Chondrocyte (in vitro differentiated cells): Measurements from ENCODE around the gene DIP2C. TPM values are rescaled to one million over a fixed set of nuclear protein-coding genes. Genes with fewer than 3 reads are reported as not detected.

Source experiments
- DNase-seq: peaks from one replicate; pipeline ENCODE4 v3.0.0; 2021; ENCODE audit warnings: mixed read lengths, low spot score
- H3K27ac Mint-ChIP-seq: one replicate; pipeline ENCODE4 v1.8.0; 2021; ENCODE audit warnings: mild to moderate bottlenecking, moderate library complexity, mixed read lengths; ENCODE audit not compliant: unreplicated experiment
- H3K27me3 Mint-ChIP-seq: 2 replicates; pipeline ENCODE4 v1.8.0; 2021; ENCODE audit warnings: low read depth, mixed read lengths
- H3K36me3 Mint-ChIP-seq: 2 replicates; pipeline ENCODE4 v1.8.0; 2021; ENCODE audit warnings: low read depth, mixed read lengths
- H3K4me1 Mint-ChIP-seq: 2 replicates; pipeline ENCODE4 v1.8.0; 2021; ENCODE audit warnings: low read depth, mild to moderate bottlenecking, mixed read lengths
- H3K4me3 Mint-ChIP-seq: one replicate; pipeline ENCODE4 v1.8.0; 2021; ENCODE audit warnings: mild to moderate bottlenecking, moderate library complexity, mixed read lengths; ENCODE audit not compliant: unreplicated experiment
- H3K9me3 Mint-ChIP-seq: 2 replicates; pipeline ENCODE4 v1.8.0; 2021; ENCODE audit warnings: low read depth, mixed read lengths
- total RNA-seq: library from RNA; stranded (reverse); gene quantifications from 3 replicates; pipeline ENCODE4 v1.2.1, GENCODE V29; 2021
- TF ChIP-seq, protein P1 (sequence below): fragments of 200-600 bp; sonication (generic); IDR thresholded peaks from 2 replicates; pipeline ENCODE4 v1.5.0; 2021; ENCODE audit warnings: antibody characterized with exemption, mild to moderate bottlenecking, moderate library complexity

DIP2C gene
- total RNA-seq, 1 donor from 2014 or later, result 47.9 TPM

DNA sequence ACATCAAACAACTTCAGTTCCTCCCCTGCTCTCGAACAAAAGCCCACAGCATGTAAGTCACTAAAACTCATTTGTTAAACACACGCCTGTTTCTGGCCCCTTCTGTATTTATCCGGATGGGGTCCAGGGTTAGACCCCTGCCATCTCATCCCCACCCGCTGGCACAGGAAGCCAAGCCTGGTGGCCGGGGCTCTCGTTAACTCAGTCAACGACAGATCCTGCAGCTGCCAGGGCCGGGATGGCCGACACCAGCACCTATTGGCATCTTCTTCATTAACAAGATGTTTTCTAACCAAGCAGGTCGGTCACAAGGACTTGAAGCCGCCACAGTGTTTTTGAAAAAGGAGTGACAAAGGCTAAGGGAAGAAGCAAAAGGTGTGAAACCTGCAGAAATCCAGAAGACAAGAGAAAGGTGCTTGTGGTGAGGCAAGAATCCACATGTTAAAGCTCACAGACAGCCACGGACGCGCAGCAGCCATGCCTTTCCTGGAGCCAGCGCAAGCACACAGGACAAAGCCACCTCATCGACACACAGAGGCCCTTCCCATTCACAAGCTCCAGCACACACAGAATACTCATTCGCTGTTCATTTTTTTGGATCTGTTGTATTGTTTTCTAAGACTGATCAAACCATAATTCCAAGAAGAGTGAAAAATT is 202.7 kb downstream of the DIP2C start:
- no peak for DNase-seq
- H3K27ac Mint-ChIP-seq, result no peak overlapping the region
- H3K36me3 Mint-ChIP-seq, result peaks cover 7% of the 10 kb centered on the region
- H3K4me3 Mint-ChIP-seq, result no peak overlapping the region
- no peaks in the 10 kb centered on the region for H3K27me3 Mint-ChIP-seq
- TF ChIP-seq, protein P1, sequence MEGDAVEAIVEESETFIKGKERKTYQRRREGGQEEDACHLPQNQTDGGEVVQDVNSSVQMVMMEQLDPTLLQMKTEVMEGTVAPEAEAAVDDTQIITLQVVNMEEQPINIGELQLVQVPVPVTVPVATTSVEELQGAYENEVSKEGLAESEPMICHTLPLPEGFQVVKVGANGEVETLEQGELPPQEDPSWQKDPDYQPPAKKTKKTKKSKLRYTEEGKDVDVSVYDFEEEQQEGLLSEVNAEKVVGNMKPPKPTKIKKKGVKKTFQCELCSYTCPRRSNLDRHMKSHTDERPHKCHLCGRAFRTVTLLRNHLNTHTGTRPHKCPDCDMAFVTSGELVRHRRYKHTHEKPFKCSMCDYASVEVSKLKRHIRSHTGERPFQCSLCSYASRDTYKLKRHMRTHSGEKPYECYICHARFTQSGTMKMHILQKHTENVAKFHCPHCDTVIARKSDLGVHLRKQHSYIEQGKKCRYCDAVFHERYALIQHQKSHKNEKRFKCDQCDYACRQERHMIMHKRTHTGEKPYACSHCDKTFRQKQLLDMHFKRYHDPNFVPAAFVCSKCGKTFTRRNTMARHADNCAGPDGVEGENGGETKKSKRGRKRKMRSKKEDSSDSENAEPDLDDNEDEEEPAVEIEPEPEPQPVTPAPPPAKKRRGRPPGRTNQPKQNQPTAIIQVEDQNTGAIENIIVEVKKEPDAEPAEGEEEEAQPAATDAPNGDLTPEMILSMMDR, result no peak
- peaks cover 56% of the 10 kb centered on the region for H3K4me1 Mint-ChIP-seq
- no peaks in the 10 kb centered on the region for H3K9me3 Mint-ChIP-seq

DNA sequence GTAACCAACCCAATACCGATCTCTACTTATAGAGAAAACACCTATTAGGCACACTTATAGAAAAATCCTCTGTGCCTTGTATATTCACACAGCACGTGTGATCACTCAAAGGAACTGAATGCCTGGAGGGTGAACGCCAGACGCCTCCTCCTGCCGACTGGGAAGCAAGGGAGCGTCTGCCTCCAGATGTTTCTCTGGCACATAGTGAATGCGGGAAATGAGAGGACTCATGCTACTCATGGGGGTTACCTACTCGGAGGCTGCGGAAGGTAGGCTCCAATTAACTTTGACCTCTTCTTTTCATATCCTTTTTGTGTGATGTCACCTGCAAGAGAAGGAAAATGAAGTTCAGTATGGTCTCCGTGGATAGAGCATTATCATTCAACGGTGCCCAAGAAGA is 203.3 kb downstream of the DIP2C start:
- Mint-ChIP-seq H3K27me3 (no peaks in the 10 kb centered on the region), H3K27ac (peak overlapping the region; percentile 68), H3K4me1 (peaks cover 53% of the 10 kb centered on the region), H3K36me3 (peaks cover 7% of the 10 kb centered on the region), H3K9me3 (no peaks in the 10 kb centered on the region), H3K4me3 (no peak overlapping the region)
- TF ChIP-seq, protein P1, result no peak
- DNase-seq, result no peak

DNA sequence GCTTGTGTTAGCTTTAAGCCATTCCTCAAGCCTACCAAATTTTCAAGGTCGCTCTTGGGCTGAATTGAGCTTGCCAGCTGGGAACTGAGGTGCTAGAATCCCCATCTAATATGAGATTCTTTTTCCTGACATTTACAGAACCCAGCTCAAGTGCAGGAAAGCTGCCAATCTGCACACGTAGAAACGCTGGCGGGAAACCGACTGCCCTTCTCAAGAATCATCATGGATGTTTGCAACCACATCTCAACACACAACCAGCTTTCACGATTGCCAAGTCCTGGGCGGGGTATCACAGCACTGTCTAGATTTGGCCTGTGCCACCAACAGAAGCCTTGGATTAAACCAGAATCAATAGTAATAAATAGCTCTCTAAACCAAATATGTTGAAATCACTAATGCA is 203.7 kb downstream of the DIP2C start:
- Mint-ChIP-seq H3K9me3 (no peaks in the 10 kb centered on the region), H3K27ac (peak overlapping the region; percentile 97), H3K36me3 (peaks cover 7% of the 10 kb centered on the region), H3K27me3 (no peaks in the 10 kb centered on the region), H3K4me3 (peak overlapping the region; percentile 60), H3K4me1 (peaks cover 53% of the 10 kb centered on the region)
- peak; percentile 17 for DNase-seq
- TF ChIP-seq, protein P1, result no peak

DNA sequence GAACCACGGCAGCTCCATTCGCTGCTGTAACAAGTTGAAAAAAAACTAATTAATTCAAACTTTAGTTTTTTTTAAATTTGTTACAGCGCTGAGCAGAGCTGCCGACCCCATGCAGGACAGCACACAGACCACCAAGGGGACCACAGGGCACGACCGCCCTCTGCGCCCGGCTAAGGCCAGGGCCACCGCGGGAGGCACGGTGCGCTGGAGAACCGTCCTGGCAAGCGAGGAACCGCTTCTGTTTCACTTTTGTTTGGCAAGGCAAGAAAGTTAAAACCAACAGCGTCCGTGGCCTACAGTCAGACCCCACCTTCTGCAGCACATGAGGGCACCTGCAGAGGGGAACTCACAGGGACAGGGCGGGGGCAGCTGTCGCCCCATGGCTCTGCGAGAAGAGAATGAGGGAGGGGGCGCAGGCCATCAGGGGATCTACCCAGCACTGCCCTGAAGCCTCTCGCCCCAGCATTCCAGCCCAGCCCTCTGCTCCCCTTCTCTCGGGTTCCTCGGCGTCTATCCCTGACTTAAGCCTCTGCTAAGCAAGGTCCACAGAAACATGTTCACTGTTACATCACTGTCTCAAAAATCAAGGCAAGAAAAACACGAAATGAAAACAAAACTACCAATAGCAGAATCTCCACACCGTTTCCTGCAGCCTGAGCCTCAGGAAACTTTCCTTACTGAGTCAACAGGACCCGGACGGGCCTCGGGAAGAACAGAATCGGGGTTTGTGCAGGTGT is 204.4 kb downstream of the DIP2C start:
- Mint-ChIP-seq H3K9me3 (no peaks in the 10 kb centered on the region), H3K27me3 (no peaks in the 10 kb centered on the region), H3K4me3 (peak overlapping the region; percentile 60), H3K36me3 (peaks cover 4% of the 10 kb centered on the region), H3K27ac (peak overlapping the region; percentile 97), H3K4me1 (peaks cover 47% of the 10 kb centered on the region)
- TF ChIP-seq, protein P1, result peak; percentile 8
- no peak for DNase-seq

DNA sequence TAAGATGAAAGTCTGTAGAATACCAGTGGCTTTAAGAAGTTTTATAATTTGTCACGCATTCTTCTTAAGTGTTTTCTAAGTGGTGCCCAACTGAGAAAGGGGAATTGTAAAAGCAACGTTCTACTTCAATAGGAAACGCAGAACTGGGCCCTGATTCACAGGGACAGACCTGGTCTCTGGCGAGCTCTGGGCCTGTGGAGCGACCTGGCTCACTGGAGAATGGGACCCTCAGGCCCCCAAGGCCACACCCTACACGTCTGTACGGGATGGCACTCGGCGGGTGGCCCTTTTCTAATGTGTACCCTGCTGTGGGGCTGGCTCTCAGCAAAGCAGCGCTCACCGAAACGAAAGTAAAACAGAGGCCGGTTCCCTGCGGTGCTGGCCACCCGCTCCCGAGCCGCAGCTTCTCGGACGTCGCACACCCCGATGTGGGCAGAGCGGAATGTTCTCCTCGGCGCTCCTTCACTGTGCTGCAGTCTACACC is 205.0 kb downstream of the DIP2C start:
- peaks cover 46% of the 10 kb centered on the region for H3K4me1 Mint-ChIP-seq
- peaks cover 4% of the 10 kb centered on the region for H3K36me3 Mint-ChIP-seq
- no peaks in the 10 kb centered on the region for H3K9me3 Mint-ChIP-seq
- peak overlapping the region; percentile 60 for H3K4me3 Mint-ChIP-seq
- peak; percentile 92 for DNase-seq
- H3K27me3 Mint-ChIP-seq, result no peaks in the 10 kb centered on the region
- TF ChIP-seq, protein P1, result no peak
- H3K27ac Mint-ChIP-seq, result peak overlapping the region; percentile 97
